MCF 10A (cell line): ENCODE data around the gene SERTAD3. TPM values are rescaled to one million over a fixed set of nuclear protein-coding genes. Genes with fewer than 3 reads are reported as not detected.

ENCODE experiments used
- Bru-seq: library from RNA; stranded (reverse); fragments of 400-500 nt; gene quantifications from one replicate; lab custom pipeline; 2021; lab: Mats Ljungman, UMichigan
- BruChase-seq, 2 experiments: library from RNA; stranded (reverse); fragments of 400-500 nt; gene quantifications; one replicate each; lab custom pipeline; 2021; lab: Mats Ljungman, UMichigan
- BruUV-seq: library from RNA; stranded (reverse); fragments of 400-500 nt; replicated peaks from 2 replicates; lab custom pipeline; 2021; lab: Mats Ljungman, UMichigan
- CTCF ChIA-PET: fragments of 300-600 bp; sonication (Branson Sonifier 250); formaldehyde crosslinking; extraction: SDS; loops from one replicate; lab custom pipeline; 2021; ENCODE audit warnings: antibody characterized with exemption, inconsistent platforms; lab: Yijun Ruan, JAX
- POLR2A ChIA-PET: fragments of 300-600, 350-650 bp; sonication (Branson Sonifier 250); formaldehyde crosslinking; extraction: SDS; loops from one replicate; lab custom pipeline; 2020; ENCODE audit warnings: antibody characterized with exemption, inconsistent platforms; lab: Yijun Ruan, JAX
- DNase-seq: peaks from one replicate; pipeline ENCODE4 v3.0.0-alpha.2; 2018; ENCODE audit not compliant: unreplicated experiment
- H3K27ac Mint-ChIP-seq: one replicate; pipeline ENCODE4 v1.8.0; 2022; ENCODE audit warnings: mild to moderate bottlenecking, low read depth, mixed read lengths; ENCODE audit not compliant: unreplicated experiment
- H3K27me3 Mint-ChIP-seq: one replicate; pipeline ENCODE4 v1.8.0; 2022; ENCODE audit warnings: mixed read lengths; ENCODE audit not compliant: insufficient read depth, unreplicated experiment
- H3K36me3 Mint-ChIP-seq: one replicate; pipeline ENCODE4 v1.8.0; 2022; ENCODE audit warnings: mild to moderate bottlenecking, moderate library complexity, mixed read lengths; ENCODE audit not compliant: insufficient read depth, unreplicated experiment
- H3K4me1 Mint-ChIP-seq: one replicate; pipeline ENCODE4 v1.8.0; 2022; ENCODE audit warnings: mixed read lengths; ENCODE audit not compliant: insufficient read depth, unreplicated experiment
- H3K4me3 Mint-ChIP-seq: one replicate; pipeline ENCODE4 v1.8.0; 2022; ENCODE audit warnings: mild to moderate bottlenecking, moderate library complexity, mixed read lengths; ENCODE audit not compliant: unreplicated experiment
- H3K9me3 Mint-ChIP-seq: one replicate; pipeline ENCODE4 v1.8.0; 2022; ENCODE audit warnings: mixed read lengths; ENCODE audit not compliant: unreplicated experiment
- CTCF ChIP-seq: fragments of 200-600 bp; IDR thresholded peaks from one replicate; pipeline ENCODE4 v1.8.0; 2022; ENCODE audit warnings: antibody characterized with exemption, mild to moderate bottlenecking; ENCODE audit not compliant: unreplicated experiment
- intact Hi-C: fragments of 100-400 bp; cut with micrococcal nuclease; formaldehyde crosslinking; loops from 2 replicates; pipeline ENCODE4 v1.14.1; 2022
- long read RNA-seq: library from polyadenylated mRNA; stranded (forward); transcript quantifications from one replicate; pipeline ENCODE4 v2.0.0, GENCODE V29; 2022
- total RNA-seq: library from RNA; stranded (reverse); gene quantifications from 2 replicates; pipeline ENCODE4 v1.2.3, GENCODE V29; 2022

The SERTAD3 gene
- total RNA-seq = 23.3 and 29.4 TPM in 2 replicates
- Bru-seq, nascent RNA = percentile 78 among the genes with signal in this experiment
- percentile 65 among the genes with signal in this experiment for BruChase-seq, experiment 1, labeled RNA remaining after a 6-hour chase
- percentile 80 among the genes with signal in this experiment for BruChase-seq, experiment 2, labeled RNA remaining after a 2-hour chase
- long read RNA-seq, transcript SERTAD3-201 (2 exons, 1,734 nt) = major isoform, 46 of 50 reads
- long read RNA-seq, partial matches to known transcripts = 1 of 50 reads
- long read RNA-seq, other reads (novel, unspliced or antisense) = 3 of 50 reads

- BruUV-seq = no TSS peak
Measured at GRCh38 chr19:40444000-40444824, at the start of gene SERTAD3. Gene SERTAD3, minus strand, starts transcription at chr19:40444335. Its CDS starts 2,255 bp downstream, at chr19:40442080.

GRCh38 chr19:40493778-40494177 is 49.6 kb upstream of the SERTAD3 start:
- intact Hi-C loops = no loop called here
- Mint-ChIP-seq H3K27ac (no peak overlapping the region), H3K36me3 (no peaks in the 10 kb centered on the region), H3K4me3 (no peak overlapping the region), H3K27me3 (peaks cover 43% of the 10 kb centered on the region), H3K4me1 (no peaks in the 10 kb centered on the region), H3K9me3 (no peaks in the 10 kb centered on the region)
- no peak for DNase-seq
- TF ChIP-seq CTCF = no peak
- ChIA-PET POLR2A (interaction anchor here (1.4 kb wide), 1 partner anchor 9 kb away, joined by 3 read pairs; no protein-coding TSS in a partner anchor), CTCF (interaction anchor here (0.6 to 1.1 kb wide), 2 partner anchors 26 to 1541 kb away, joined by 3 read pairs; no protein-coding TSS in a partner anchor)
- BruUV-seq = no TSS peak

More at GRCh38 chr19:40444000-40444824, at the start of gene SERTAD3:
- Mint-ChIP-seq H3K4me3 (peak within 1 kb of the TSS; percentile 100), H3K4me1 (peaks cover 22% of the 10 kb centered on the region), H3K36me3 (peaks cover 52% of the 10 kb centered on the region), H3K9me3 (no peaks in the 10 kb centered on the region), H3K27me3 (no peaks in the 10 kb centered on the region), H3K27ac (peak within 1 kb of the TSS; percentile 92)
- ChIA-PET POLR2A (interaction anchor here (0.5 to 10.0 kb wide), 22 partner anchors 10 to 273 kb away, joined by 3 to 125 read pairs (median 5); partner anchors contain the start of genes AKT2, BLVRB, C19orf47 and COQ8B), CTCF (interaction anchor here (0.5 to 2.5 kb wide), 4 partner anchors 18 to 70 kb away, joined by 3 to 18 read pairs (median 3); no protein-coding TSS in a partner anchor)
- intact Hi-C loops = loop anchor here (1.0 to 5.0 kb wide), 3 partner anchors 21 to 137 kb away; partner anchors contain the start of gene BLVRB
- TF ChIP-seq CTCF = no peak
- DNase-seq = peak; percentile 96

GRCh38 chr19:40492274-40492673 is 48.1 kb upstream of the SERTAD3 start:
- H3K27me3 Mint-ChIP-seq = peaks cover 43% of the 10 kb centered on the region

More at GRCh38 chr19:40492274-40492673, 48.1 kb upstream of the SERTAD3 start:
- Mint-ChIP-seq H3K9me3 (no peaks in the 10 kb centered on the region), H3K4me1 (peaks cover 7% of the 10 kb centered on the region), H3K4me3 (no peak overlapping the region), H3K36me3 (no peaks in the 10 kb centered on the region), H3K27ac (no peak overlapping the region)
- DNase-seq = no peak
- no peak for TF ChIP-seq CTCF
- CTCF ChIA-PET = interaction anchor here (0.6 kb wide), 1 partner anchor 870 kb away, joined by 3 read pairs; no protein-coding TSS in a partner anchor
- POLR2A ChIA-PET = interaction anchor here (0.8 to 1.0 kb wide), 2 partner anchors 27 to 89 kb away, joined by 3 read pairs; partner anchors contain the start of gene BLVRB
- no TSS peak for BruUV-seq
- intact Hi-C loops = no loop called here
